Keratinocyte (primary cell): ENCODE data around the gene AMZ1. TPM values are rescaled to one million over a fixed set of nuclear protein-coding genes. Genes with fewer than 3 reads are reported as not detected.

ENCODE experiments used
- DNase-seq: peaks from one replicate; pipeline ENCODE4 v3.0.0-alpha.2; 2011; ENCODE audit warnings: low read depth, missing footprints, low spot score
- FAIRE-seq: peaks from 2 replicates; lab custom pipeline; 2011; peaks lifted over from hg19 to GRCh38; lab: Jason Lieb, UNC
- H2AFZ ChIP-seq: 2 replicates; pipeline ENCODE4 v1.6.0; 2012; ENCODE audit warnings: low read length, control low read depth, inconsistent platforms; ENCODE audit not compliant: control insufficient read depth
- H3K27ac ChIP-seq: 2 replicates; pipeline ENCODE4 v1.5.1; 2011; ENCODE audit warnings: low read length; ENCODE audit not compliant: control insufficient read depth, insufficient read depth
- H3K27me3 ChIP-seq: 3 replicates; pipeline ENCODE4 v1.6.0; 2011; ENCODE audit warnings: low read length; ENCODE audit not compliant: control insufficient read depth, insufficient read depth; ENCODE audit errors: extremely low read depth
- H3K36me3 ChIP-seq, 2 experiments: 2 replicates in 1 of 2; 3 replicates in 1 of 2; pipeline ENCODE4 v1.5.1; 2011; ENCODE audit warnings: low read length in 2 of 2, mild to moderate bottlenecking in 1 of 2; ENCODE audit not compliant: control insufficient read depth in 2 of 2, insufficient read depth in 2 of 2; ENCODE audit errors: extremely low read depth in 1 of 2
- H3K4me1 ChIP-seq: 3 replicates; pipeline ENCODE4 v1.5.1; 2011; ENCODE audit warnings: low read length; ENCODE audit not compliant: control insufficient read depth, insufficient read depth; ENCODE audit errors: extremely low read depth
- H3K4me2 ChIP-seq: 3 replicates; pipeline ENCODE4 v1.6.0; 2011; ENCODE audit warnings: low read depth, low read length; ENCODE audit not compliant: control insufficient read depth, insufficient read depth; ENCODE audit errors: extremely low read depth
- H3K4me3 ChIP-seq, 3 experiments: fragments of 200-600 bp in 1 of 3; sonication (generic) in 1 of 3; 2 replicates in 2 of 3; 3 replicates in 1 of 3; pipeline ENCODE4 v1.5.1; 2011 to 2016; ENCODE audit warnings: low read length in 3 of 3, mild to moderate bottlenecking in 3 of 3, control low read depth in 2 of 3, inconsistent platforms in 1 of 3, low read depth in 1 of 3, mixed read lengths in 1 of 3, mixed run types in 1 of 3, moderate library complexity in 1 of 3; ENCODE audit not compliant: control insufficient read depth in 2 of 3, insufficient read depth in 2 of 3; ENCODE audit errors: extremely low read depth in 1 of 3
- H3K79me2 ChIP-seq: 2 replicates; pipeline ENCODE4 v1.6.0; 2012; ENCODE audit warnings: low read length; ENCODE audit not compliant: control insufficient read depth, insufficient read depth
- H3K9ac ChIP-seq: 3 replicates; pipeline ENCODE4 v1.6.0; 2011; ENCODE audit warnings: low read length; ENCODE audit not compliant: control insufficient read depth, insufficient read depth; ENCODE audit errors: extremely low read depth
- H3K9me1 ChIP-seq: 3 replicates; pipeline ENCODE4 v1.6.0; 2011; ENCODE audit warnings: low read length; ENCODE audit not compliant: control insufficient read depth, insufficient read depth; ENCODE audit errors: extremely low read depth
- H3K9me3 ChIP-seq: 2 replicates; pipeline ENCODE4 v1.5.1; 2012; ENCODE audit warnings: low read depth, low read length; ENCODE audit not compliant: control insufficient read depth
- H4K20me1 ChIP-seq: 3 replicates; pipeline ENCODE4 v1.6.0; 2011; ENCODE audit warnings: low read length; ENCODE audit not compliant: control insufficient read depth, insufficient read depth; ENCODE audit errors: extremely low read depth
- EZH2 ChIP-seq: IDR thresholded peaks from one replicate; pipeline ENCODE4 v1.6.1; 2012; ENCODE audit warnings: inconsistent platforms, mild to moderate bottlenecking, low read length, moderate library complexity
- dilution Hi-C: fragments of 300-500 bp; cut with MboI; formaldehyde crosslinking; loops from one replicate; pipeline ENCODE4 v1.7.0; 2020; ENCODE audit warnings: low sequenced_read_pairs; ENCODE audit not compliant: extremely low pct_ligation_motif_present
- polyA plus RNA-seq, 5 experiments: library from polyadenylated mRNA; depleted of rRNA in 3 of 5; stranded (reverse) in 3 of 5; stranded (forward) in 1 of 5; unstranded in 1 of 5; fragments of >200 nt; gene quantifications; 1 replicate in 1 of 5; 2 replicates in 3 of 5; 3 replicates in 1 of 5; pipeline versions ENCODE4 v1.2.1 to v1.2.3, GENCODE V29; 2011 to 2012; ENCODE audit warnings: missing spikeins in 2 of 5, low read depth in 1 of 5, low replicate concordance in 1 of 5
- TF ChIP-seq, protein P1 (sequence below), 3 experiments: IDR thresholded peaks in 1 of 3; conservative IDR thresholded peaks in 1 of 3; optimal IDR thresholded peaks in 1 of 3; 2 replicates in 2 of 3; 3 replicates in 1 of 3; pipeline versions ENCODE3 to v1.5.1; 2011; ENCODE audit warnings: low read length in 3 of 3, mild to moderate bottlenecking in 3 of 3, moderate library complexity in 2 of 3, control low read depth in 1 of 3, inconsistent platforms in 1 of 3; ENCODE audit not compliant: insufficient read depth in 2 of 3; ENCODE audit errors: extremely low read depth in 1 of 3

The AMZ1 gene
- polyA plus RNA-seq, 1 donor (not counting 4 experiments of a cell fraction or from before 2014, with no cell fraction given): 0.04 TPM

GRCh38 chr7:2687338-2687869, 598 bp upstream of the AMZ1 start:
- dilution Hi-C loops: no loop called here
- H4K20me1 ChIP-seq: no peaks in the 10 kb centered on the region
- H3K79me2 ChIP-seq: no peaks in the 10 kb centered on the region
- TF ChIP-seq EZH2: peak; percentile 93
- TF ChIP-seq, protein P1, sequence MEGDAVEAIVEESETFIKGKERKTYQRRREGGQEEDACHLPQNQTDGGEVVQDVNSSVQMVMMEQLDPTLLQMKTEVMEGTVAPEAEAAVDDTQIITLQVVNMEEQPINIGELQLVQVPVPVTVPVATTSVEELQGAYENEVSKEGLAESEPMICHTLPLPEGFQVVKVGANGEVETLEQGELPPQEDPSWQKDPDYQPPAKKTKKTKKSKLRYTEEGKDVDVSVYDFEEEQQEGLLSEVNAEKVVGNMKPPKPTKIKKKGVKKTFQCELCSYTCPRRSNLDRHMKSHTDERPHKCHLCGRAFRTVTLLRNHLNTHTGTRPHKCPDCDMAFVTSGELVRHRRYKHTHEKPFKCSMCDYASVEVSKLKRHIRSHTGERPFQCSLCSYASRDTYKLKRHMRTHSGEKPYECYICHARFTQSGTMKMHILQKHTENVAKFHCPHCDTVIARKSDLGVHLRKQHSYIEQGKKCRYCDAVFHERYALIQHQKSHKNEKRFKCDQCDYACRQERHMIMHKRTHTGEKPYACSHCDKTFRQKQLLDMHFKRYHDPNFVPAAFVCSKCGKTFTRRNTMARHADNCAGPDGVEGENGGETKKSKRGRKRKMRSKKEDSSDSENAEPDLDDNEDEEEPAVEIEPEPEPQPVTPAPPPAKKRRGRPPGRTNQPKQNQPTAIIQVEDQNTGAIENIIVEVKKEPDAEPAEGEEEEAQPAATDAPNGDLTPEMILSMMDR (optimal IDR thresholded peaks at IDR 0.05 in 1 of 3, IDR thresholded peaks at IDR 0.05 in 1 of 3, conservative IDR thresholded peaks at IDR 0.05 in 1 of 3; ENCODE audit: extremely low read depth in 1 of 3, insufficient read depth in 2 of 3, low read length in 3 of 3): no peak
- H3K4me3 ChIP-seq: no peak overlapping the region
- H3K36me3 ChIP-seq: no peaks in the 10 kb centered on the region
- peaks cover 42% of the 10 kb centered on the region for H3K27me3 ChIP-seq
- H3K4me2 ChIP-seq: peak overlapping the region; percentile 22
- no peak overlapping the region for H3K27ac ChIP-seq
- no peak overlapping the region for H3K9ac ChIP-seq
- FAIRE-seq (no peak), DNase-seq (no peak)
- no peaks in the 10 kb centered on the region for H3K9me1 ChIP-seq
- H2AFZ ChIP-seq: no peak overlapping the region
- peaks cover 9% of the 10 kb centered on the region for H3K4me1 ChIP-seq
- no peaks in the 10 kb centered on the region for H3K9me3 ChIP-seq

DNA sequence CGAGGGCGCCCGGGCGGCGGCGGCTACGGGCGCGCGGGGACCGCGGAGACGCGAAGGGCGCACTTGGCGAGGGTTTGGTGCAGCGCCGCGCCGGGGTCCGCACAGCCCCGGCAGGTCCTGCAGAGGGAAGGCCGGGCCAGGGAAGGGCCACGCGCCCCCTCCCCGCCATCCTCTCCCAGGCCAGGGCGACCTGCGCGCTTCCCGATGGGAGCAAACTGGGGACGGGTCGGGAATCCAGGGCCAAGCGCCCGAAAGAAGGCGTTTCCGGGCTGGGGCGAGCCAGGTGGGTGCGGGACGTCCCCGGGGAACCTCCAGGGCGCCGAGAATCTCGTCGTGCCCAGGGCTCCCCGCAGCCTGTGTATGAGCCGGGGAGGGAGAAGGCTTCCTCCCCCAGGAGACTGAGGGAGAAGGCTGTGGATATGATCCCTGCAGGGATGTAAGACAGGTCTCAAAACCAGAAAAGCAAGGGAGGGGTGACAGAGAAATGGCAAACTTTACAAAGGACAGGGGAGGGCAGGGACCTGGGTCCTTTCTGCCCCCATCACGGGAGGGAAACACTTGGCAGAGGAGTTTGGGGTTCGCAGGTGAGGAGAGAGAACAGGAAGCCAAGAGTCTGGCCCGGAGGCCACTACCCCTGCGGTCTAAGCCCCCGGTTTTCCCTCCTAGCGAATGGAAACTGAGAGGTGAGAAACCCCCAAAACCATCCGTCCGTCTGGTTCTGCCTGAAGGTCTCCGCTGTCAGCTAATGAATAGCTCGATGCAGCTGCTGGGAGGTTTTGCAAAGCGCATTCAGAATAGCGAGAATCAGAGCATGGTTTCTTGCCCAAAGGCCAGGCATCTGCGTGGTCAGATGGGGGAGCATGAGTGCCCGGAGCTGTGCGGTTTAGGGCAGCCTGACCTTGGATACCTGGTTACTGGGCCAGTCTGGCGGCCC, 674 bp downstream of the AMZ1 start:
- Histone ChIP-seq H3K4me2 (peak overlapping the region; percentile 22), H3K9me1 (no peaks in the 10 kb centered on the region), H3K27me3 (peaks cover 42% of the 10 kb centered on the region), H3K4me1 (peaks cover 9% of the 10 kb centered on the region), H3K79me2 (no peaks in the 10 kb centered on the region), H4K20me1 (no peaks in the 10 kb centered on the region), H3K27ac (no peak overlapping the region), H3K4me3 (no peak overlapping the region), H3K9me3 (no peaks in the 10 kb centered on the region), H3K36me3 (no peaks in the 10 kb centered on the region), H2AFZ (no peak overlapping the region), H3K9ac (no peak overlapping the region)
- FAIRE-seq: no peak
- dilution Hi-C loops: no loop called here
- peak; percentile 95 for TF ChIP-seq EZH2
- TF ChIP-seq, protein P1 (optimal IDR thresholded peaks at IDR 0.05 in 1 of 3, IDR thresholded peaks at IDR 0.05 in 1 of 3, conservative IDR thresholded peaks at IDR 0.05 in 1 of 3; ENCODE audit: extremely low read depth in 1 of 3, insufficient read depth in 2 of 3, low read length in 3 of 3): no peak
- no peak for DNase-seq
